ENCODE results near the gene TRAPPC2L. TPM values are rescaled to one million over a fixed set of nuclear protein-coding genes. Genes with fewer than 3 reads are reported as not detected.

TRAPPC2L gene
- total and polyA plus RNA-seq, 10 of the 15 experiments (the other 5 are each of a cell fraction or from before 2014, with no cell fraction given): 56.3 to 363 (median 118) TPM

DNA sequence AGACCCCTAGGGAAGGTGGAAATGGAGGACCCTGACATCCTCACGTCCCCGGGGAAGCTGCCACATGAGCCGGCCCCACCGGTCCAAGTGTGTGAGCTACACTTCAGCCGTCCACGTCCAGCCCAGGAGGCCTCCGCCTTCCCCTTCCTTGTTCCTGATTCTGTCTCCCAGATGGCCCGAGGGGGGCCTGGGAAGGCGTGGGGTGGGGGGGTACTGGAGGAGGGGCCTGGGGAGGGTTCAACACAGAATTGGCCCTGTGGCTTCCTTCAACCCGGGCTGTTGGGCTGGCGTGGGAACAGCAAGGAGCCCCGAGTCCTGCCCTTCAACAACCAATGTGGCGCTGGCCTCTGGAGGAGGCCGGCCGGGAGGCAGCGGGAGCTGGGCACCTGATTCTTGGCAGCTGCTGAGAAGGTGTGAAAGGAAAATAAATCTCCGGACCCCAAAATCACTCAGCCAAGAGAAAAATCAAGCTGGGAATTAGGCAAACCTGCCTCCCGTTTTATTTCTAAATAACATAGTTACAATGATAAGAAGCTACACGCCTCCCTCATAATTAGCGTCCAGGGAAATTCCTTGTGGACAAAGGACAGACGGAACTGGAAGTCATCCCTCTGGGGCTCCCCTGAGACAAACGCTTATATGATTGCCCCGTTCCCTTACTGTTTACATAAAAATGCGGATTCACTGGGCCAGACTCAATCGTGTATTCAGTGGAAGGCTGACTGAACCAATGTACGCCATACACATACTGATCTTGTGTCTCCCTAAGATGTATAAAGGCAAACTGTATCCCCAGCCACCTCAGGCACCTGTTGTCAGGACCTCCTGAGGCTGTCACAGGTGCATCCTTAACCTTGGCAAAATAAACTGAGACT lies 43.4 kb upstream of the TRAPPC2L start:
- intact Hi-C loops (cut with micrococcal nuclease; ENCODE audit: unreplicated experiment): loop anchor here (5.0 kb wide), 2 partner anchors 44 to 161 kb away; partner anchors contain the start of genes CYBA, GALNS and TRAPPC2L
- in situ Hi-C loops (cut with MboI): no loop called here
- no peak for TF ChIP-seq EZH2 (IDR thresholded peaks at IDR 0.05; ENCODE audit: borderline replicate concordance, control insufficient read depth, low read depth, low read length)
- TF ChIP-seq GATAD2B (conservative IDR thresholded peaks at IDR 0.05; ENCODE audit: low read depth): no peak
- TF ChIP-seq, protein P1, sequence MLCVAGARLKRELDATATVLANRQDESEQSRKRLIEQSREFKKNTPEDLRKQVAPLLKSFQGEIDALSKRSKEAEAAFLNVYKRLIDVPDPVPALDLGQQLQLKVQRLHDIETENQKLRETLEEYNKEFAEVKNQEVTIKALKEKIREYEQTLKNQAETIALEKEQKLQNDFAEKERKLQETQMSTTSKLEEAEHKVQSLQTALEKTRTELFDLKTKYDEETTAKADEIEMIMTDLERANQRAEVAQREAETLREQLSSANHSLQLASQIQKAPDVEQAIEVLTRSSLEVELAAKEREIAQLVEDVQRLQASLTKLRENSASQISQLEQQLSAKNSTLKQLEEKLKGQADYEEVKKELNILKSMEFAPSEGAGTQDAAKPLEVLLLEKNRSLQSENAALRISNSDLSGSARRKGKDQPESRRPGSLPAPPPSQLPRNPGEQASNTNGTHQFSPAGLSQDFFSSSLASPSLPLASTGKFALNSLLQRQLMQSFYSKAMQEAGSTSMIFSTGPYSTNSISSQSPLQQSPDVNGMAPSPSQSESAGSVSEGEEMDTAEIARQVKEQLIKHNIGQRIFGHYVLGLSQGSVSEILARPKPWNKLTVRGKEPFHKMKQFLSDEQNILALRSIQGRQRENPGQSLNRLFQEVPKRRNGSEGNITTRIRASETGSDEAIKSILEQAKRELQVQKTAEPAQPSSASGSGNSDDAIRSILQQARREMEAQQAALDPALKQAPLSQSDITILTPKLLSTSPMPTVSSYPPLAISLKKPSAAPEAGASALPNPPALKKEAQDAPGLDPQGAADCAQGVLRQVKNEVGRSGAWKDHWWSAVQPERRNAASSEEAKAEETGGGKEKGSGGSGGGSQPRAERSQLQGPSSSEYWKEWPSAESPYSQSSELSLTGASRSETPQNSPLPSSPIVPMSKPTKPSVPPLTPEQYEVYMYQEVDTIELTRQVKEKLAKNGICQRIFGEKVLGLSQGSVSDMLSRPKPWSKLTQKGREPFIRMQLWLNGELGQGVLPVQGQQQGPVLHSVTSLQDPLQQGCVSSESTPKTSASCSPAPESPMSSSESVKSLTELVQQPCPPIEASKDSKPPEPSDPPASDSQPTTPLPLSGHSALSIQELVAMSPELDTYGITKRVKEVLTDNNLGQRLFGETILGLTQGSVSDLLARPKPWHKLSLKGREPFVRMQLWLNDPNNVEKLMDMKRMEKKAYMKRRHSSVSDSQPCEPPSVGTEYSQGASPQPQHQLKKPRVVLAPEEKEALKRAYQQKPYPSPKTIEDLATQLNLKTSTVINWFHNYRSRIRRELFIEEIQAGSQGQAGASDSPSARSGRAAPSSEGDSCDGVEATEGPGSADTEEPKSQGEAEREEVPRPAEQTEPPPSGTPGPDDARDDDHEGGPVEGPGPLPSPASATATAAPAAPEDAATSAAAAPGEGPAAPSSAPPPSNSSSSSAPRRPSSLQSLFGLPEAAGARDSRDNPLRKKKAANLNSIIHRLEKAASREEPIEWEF (IDR thresholded peaks at IDR 0.05; ENCODE audit: insufficient replicate concordance, low read depth, low read length): no peak
- no peak for TF ChIP-seq ZNF207 (IDR thresholded peaks at IDR 0.05; ENCODE audit: borderline replicate concordance)
- no peak for TF ChIP-seq MEF2A (IDR thresholded peaks at IDR 0.05; ENCODE audit: insufficient read depth, low read depth, low read length)
- TF ChIP-seq, protein P2, sequence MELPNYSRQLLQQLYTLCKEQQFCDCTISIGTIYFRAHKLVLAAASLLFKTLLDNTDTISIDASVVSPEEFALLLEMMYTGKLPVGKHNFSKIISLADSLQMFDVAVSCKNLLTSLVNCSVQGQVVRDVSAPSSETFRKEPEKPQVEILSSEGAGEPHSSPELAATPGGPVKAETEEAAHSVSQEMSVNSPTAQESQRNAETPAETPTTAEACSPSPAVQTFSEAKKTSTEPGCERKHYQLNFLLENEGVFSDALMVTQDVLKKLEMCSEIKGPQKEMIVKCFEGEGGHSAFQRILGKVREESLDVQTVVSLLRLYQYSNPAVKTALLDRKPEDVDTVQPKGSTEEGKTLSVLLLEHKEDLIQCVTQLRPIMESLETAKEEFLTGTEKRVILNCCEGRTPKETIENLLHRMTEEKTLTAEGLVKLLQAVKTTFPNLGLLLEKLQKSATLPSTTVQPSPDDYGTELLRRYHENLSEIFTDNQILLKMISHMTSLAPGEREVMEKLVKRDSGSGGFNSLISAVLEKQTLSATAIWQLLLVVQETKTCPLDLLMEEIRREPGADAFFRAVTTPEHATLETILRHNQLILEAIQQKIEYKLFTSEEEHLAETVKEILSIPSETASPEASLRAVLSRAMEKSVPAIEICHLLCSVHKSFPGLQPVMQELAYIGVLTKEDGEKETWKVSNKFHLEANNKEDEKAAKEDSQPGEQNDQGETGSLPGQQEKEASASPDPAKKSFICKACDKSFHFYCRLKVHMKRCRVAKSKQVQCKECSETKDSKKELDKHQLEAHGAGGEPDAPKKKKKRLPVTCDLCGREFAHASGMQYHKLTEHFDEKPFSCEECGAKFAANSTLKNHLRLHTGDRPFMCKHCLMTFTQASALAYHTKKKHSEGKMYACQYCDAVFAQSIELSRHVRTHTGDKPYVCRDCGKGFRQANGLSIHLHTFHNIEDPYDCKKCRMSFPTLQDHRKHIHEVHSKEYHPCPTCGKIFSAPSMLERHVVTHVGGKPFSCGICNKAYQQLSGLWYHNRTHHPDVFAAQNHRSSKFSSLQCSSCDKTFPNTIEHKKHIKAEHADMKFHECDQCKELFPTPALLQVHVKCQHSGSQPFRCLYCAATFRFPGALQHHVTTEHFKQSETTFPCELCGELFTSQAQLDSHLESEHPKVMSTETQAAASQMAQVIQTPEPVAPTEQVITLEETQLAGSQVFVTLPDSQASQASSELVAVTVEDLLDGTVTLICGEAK (IDR thresholded peaks at IDR 0.05; ENCODE audit: borderline replicate concordance): no peak
- TF ChIP-seq DPF2 (IDR thresholded peaks at IDR 0.05): no peak
- peak; percentile 33; the same call in 1 of the 2 replicates for TF ChIP-seq POLR2A (IDR thresholded peaks at IDR 0.05; ENCODE audit: low read depth, low read length)
- TF ChIP-seq RB1 (IDR thresholded peaks at IDR 0.05; ENCODE audit: borderline replicate concordance): no peak
- DNase-seq (ENCODE audit: low read depth, low spot score): no peak
- RAD21 ChIA-PET (ENCODE audit: unreplicated experiment): interaction anchor here (0.8 to 4.0 kb wide), 3 partner anchors 44 to 404 kb away, joined by 3 to 14 read pairs (median 7); partner anchors contain the start of gene ZNF778
- Histone ChIP-seq H3K27me3 (replicated peaks in 1 of 2; ENCODE audit: control insufficient read depth in 2 of 2, insufficient read depth in 2 of 2, low read length in 1 of 2) (no peaks in the 10 kb centered on the region), H3K27ac (ENCODE audit: control insufficient read depth, insufficient read depth) (no peak overlapping the region), H3K9me3 (replicated peaks; ENCODE audit: control insufficient read depth, insufficient read depth, low read length) (no peaks in the 10 kb centered on the region), H3K36me3 (ENCODE audit: control insufficient read depth in 2 of 2, insufficient read depth in 2 of 2, low read length in 1 of 2) (peaks cover 6 to 12% of the 10 kb centered on the region in 2 experiments; a peak in 3 of 4 replicates), H3K4me2 (ENCODE audit: control insufficient read depth, insufficient read depth) (0 out of 2 replicates have a peak overlapping the region, but pooled peaks have one; percentile 85), H3K79me2 (ENCODE audit: control insufficient read depth, insufficient read depth, low read length) (peaks cover 26% of the 10 kb centered on the region), H3K4me3 (no peak overlapping the region), H2AFZ (ENCODE audit: control insufficient read depth, low read depth, low read length) (no peak overlapping the region), H3K9ac (ENCODE audit: control insufficient read depth, insufficient read depth, low read length) (no peak overlapping the region), H4K20me1 (ENCODE audit: control insufficient read depth, insufficient read depth) (no peaks in the 10 kb centered on the region), H3K4me1 (ENCODE audit: control insufficient read depth, insufficient read depth, low read length) (peaks cover 20% of the 10 kb centered on the region)
- no TSS peak for BruUV-seq (replicated peaks)
- FAIRE-seq: no peak
- POLR2A ChIA-PET: interaction anchor here (1.0 to 4.2 kb wide), 4 partner anchors 12 to 127 kb away, joined by 4 to 30 read pairs (median 8); no protein-coding TSS in a partner anchor
- 76% methylated on average over 20 of the region's 26 CpGs for WGBS (ENCODE audit: insufficient coverage, insufficient replicate concordance, low lambda C conversion rate, missing lambda C conversion rate)
- SMC1A ChIA-PET (ENCODE audit: uncharacterized antibody, unreplicated experiment): interaction anchor here (0.7 to 1.6 kb wide), 3 partner anchors 32 to 353 kb away, joined by 3 to 4 read pairs (median 4); no protein-coding TSS in a partner anchor
- CTCF ChIA-PET: interaction anchor here (0.7 to 2.6 kb wide), 10 partner anchors 14 to 401 kb away, joined by 3 to 19 read pairs (median 4); partner anchors contain the start of genes GALNS and TRAPPC2L
- ATAC-seq: no peak

All from GM12878 (cell line).